ENCODE results near the gene TGM3. TPM values are rescaled to one million over a fixed set of nuclear protein-coding genes. Genes with fewer than 3 reads are reported as not detected.

The TGM3 gene
- polyA plus RNA-seq, 1 donor (not counting 4 experiments of a cell fraction or from before 2014, with no cell fraction given): 0.08 TPM

DNA sequence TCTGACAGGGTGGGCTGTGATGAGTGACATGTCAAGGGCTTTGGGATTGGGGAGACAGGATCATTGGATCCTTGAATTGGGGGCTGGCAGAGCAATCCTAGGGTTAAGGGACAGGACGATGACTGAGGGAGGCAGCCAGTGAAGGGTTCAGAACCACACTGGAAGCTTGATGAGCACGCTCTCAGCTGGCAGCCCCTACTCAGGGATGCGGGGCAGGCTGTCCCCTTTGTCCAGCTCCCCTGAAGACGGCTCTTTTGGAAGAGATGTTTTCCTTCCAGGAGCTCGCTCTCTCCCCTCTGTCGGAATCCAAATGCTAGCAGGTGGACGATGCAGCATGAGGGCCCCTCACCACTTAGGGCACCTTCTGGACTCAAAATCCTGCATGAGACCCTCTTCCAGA is 8.4 kb downstream of the TGM3 start:
- no peaks in the 10 kb centered on the region for H3K4me1 ChIP-seq (ENCODE audit: control insufficient read depth, extremely low read depth, insufficient read depth, low read length)
- no peak overlapping the region for H3K4me2 ChIP-seq (ENCODE audit: control insufficient read depth, extremely low read depth, insufficient read depth, low read depth, low read length)
- no peaks in the 10 kb centered on the region for H4K20me1 ChIP-seq (ENCODE audit: control insufficient read depth, extremely low read depth, insufficient read depth, low read length)
- H3K4me3 ChIP-seq (ENCODE audit: control insufficient read depth in 2 of 3, extremely low read depth in 1 of 3, insufficient read depth in 2 of 3, low read depth in 1 of 3, low read length in 3 of 3): no peak overlapping the region
- H3K9ac ChIP-seq (ENCODE audit: control insufficient read depth, extremely low read depth, insufficient read depth, low read length): no peak overlapping the region
- peaks cover 21% of the 10 kb centered on the region for H3K27me3 ChIP-seq (ENCODE audit: control insufficient read depth, extremely low read depth, insufficient read depth, low read length)
- no peak for DNase-seq (ENCODE audit: low read depth, low spot score)
- H3K79me2 ChIP-seq (ENCODE audit: control insufficient read depth, insufficient read depth, low read length): no peaks in the 10 kb centered on the region
- H3K36me3 ChIP-seq (ENCODE audit: control insufficient read depth in 2 of 2, extremely low read depth in 1 of 2, insufficient read depth in 2 of 2, low read length in 2 of 2): no peaks in the 10 kb centered on the region
- H3K9me3 ChIP-seq (ENCODE audit: control insufficient read depth, low read depth, low read length): no peaks in the 10 kb centered on the region
- no peak overlapping the region for H2AFZ ChIP-seq (ENCODE audit: control insufficient read depth, low read length)
- TF ChIP-seq EZH2 (IDR thresholded peaks at IDR 0.05; ENCODE audit: low read length) (no peak), CTCF (optimal IDR thresholded peaks at IDR 0.05 in 1 of 3, IDR thresholded peaks at IDR 0.05 in 1 of 3, conservative IDR thresholded peaks at IDR 0.05 in 1 of 3; ENCODE audit: extremely low read depth in 1 of 3, insufficient read depth in 2 of 3, low read length in 3 of 3) (no peak)
- dilution Hi-C loops (cut with MboI; ENCODE audit: extremely low pct_ligation_motif_present, low sequenced_read_pairs): no loop called here
- no peak overlapping the region for H3K27ac ChIP-seq (ENCODE audit: control insufficient read depth, insufficient read depth, low read length)
- FAIRE-seq: no peak
- H3K9me1 ChIP-seq (ENCODE audit: control insufficient read depth, extremely low read depth, insufficient read depth, low read length): no peaks in the 10 kb centered on the region

DNA sequence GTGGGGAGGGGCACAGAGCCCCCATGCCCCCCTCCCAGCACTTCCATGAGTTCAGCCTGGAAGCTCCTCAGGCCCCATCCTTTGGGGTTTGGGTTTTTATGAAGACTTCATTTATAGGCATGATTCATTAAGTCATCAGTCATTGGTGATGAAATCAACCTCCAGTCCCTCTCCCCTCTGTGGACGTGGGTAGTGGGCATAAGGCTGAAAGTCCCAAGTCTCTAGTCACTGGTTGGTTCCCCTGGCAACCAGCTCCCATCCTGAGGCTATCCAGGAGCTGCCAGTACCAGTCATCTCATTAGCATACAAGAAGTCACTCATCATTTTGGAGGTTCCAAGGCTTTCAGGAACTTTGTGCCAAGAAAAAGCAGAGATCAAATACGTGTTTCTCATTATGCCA is 9.2 kb downstream of the TGM3 start:
- FAIRE-seq (no peak), DNase-seq (ENCODE audit: low read depth, low spot score) (no peak)
- dilution Hi-C loops (cut with MboI; ENCODE audit: extremely low pct_ligation_motif_present, low sequenced_read_pairs): no loop called here
- TF ChIP-seq CTCF (optimal IDR thresholded peaks at IDR 0.05 in 1 of 3, IDR thresholded peaks at IDR 0.05 in 1 of 3, conservative IDR thresholded peaks at IDR 0.05 in 1 of 3; ENCODE audit: extremely low read depth in 1 of 3, insufficient read depth in 2 of 3, low read length in 3 of 3): no peak
- no peak overlapping the region for H2AFZ ChIP-seq (ENCODE audit: control insufficient read depth, low read length)
- no peaks in the 10 kb centered on the region for H3K9me3 ChIP-seq (ENCODE audit: control insufficient read depth, low read depth, low read length)
- no peaks in the 10 kb centered on the region for H4K20me1 ChIP-seq (ENCODE audit: control insufficient read depth, extremely low read depth, insufficient read depth, low read length)
- H3K36me3 ChIP-seq (ENCODE audit: control insufficient read depth in 2 of 2, extremely low read depth in 1 of 2, insufficient read depth in 2 of 2, low read length in 2 of 2): no peaks in the 10 kb centered on the region
- H3K27ac ChIP-seq (ENCODE audit: control insufficient read depth, insufficient read depth, low read length): no peak overlapping the region
- H3K27me3 ChIP-seq (ENCODE audit: control insufficient read depth, extremely low read depth, insufficient read depth, low read length): peaks cover 21% of the 10 kb centered on the region
- H3K9ac ChIP-seq (ENCODE audit: control insufficient read depth, extremely low read depth, insufficient read depth, low read length): no peak overlapping the region
- H3K79me2 ChIP-seq (ENCODE audit: control insufficient read depth, insufficient read depth, low read length): no peaks in the 10 kb centered on the region
- no peak overlapping the region for H3K4me2 ChIP-seq (ENCODE audit: control insufficient read depth, extremely low read depth, insufficient read depth, low read depth, low read length)
- no peaks in the 10 kb centered on the region for H3K9me1 ChIP-seq (ENCODE audit: control insufficient read depth, extremely low read depth, insufficient read depth, low read length)
- H3K4me1 ChIP-seq (ENCODE audit: control insufficient read depth, extremely low read depth, insufficient read depth, low read length): no peaks in the 10 kb centered on the region
- H3K4me3 ChIP-seq (ENCODE audit: control insufficient read depth in 2 of 3, extremely low read depth in 1 of 3, insufficient read depth in 2 of 3, low read depth in 1 of 3, low read length in 3 of 3): no peak overlapping the region
